Kasumi-1 (cell line): ENCODE data around the gene C19orf47.

Source experiments
- DNase-seq, 2 experiments: peaks; one replicate each; lab custom pipeline; 2025; lab: John Stamatoyannopoulos, UW

Gene C19orf47

GRCh38 chr19:40348125-40348913 is at the start of gene C19orf47, which contains the start of gene PLD3:
C19orf47 (minus strand) TSS chr19:40348397; CDS start chr19:40341857, 6,540 bp downstream.
PLD3 (plus strand) TSS chr19:40348695; CDS start chr19:40366484, 17,789 bp downstream.
- DNase-seq = peak; percentile 97 to 98

- DNase-seq = no peak
Measured at GRCh38 chr19:40397568-40397906, 49.3 kb upstream of the C19orf47 start.

- no peak for DNase-seq
Measured at GRCh38 chr19:40396886-40397567, 48.8 kb upstream of the C19orf47 start.

- DNase-seq = no peak
Measured at GRCh38 chr19:40395956-40396355, 47.8 kb upstream of the C19orf47 start.

- DNase-seq = no peak
Measured at GRCh38 chr19:40394816-40395210, 46.6 kb upstream of the C19orf47 start.

- DNase-seq = no peak
Measured at GRCh38 chr19:40393894-40394815, 46.0 kb upstream of the C19orf47 start.

GRCh38 chr19:40392894-40393517 is 44.8 kb upstream of the C19orf47 start:
- no peak for DNase-seq

GRCh38 chr19:40392123-40392522 is 43.9 kb upstream of the C19orf47 start:
- no peak for DNase-seq

- DNase-seq = no peak
Measured at GRCh38 chr19:40390084-40390742, 42.0 kb upstream of the C19orf47 start, which contains the start of gene HIPK4. HIPK4 (minus strand) TSS chr19:40390181; CDS start chr19:40389902, 279 bp downstream.

- DNase-seq = no peak
Measured at GRCh38 chr19:40389404-40390083, 41.3 kb upstream of the C19orf47 start.

GRCh38 chr19:40388481-40388880 is 40.3 kb upstream of the C19orf47 start:
- DNase-seq = no peak

GRCh38 chr19:40387155-40387554 is 39.0 kb upstream of the C19orf47 start:
- DNase-seq = no peak

GRCh38 chr19:40383668-40384248 is 35.6 kb upstream of the C19orf47 start:
- no peak for DNase-seq

- no peak for DNase-seq
Measured at GRCh38 chr19:40381321-40381720, 33.1 kb upstream of the C19orf47 start.

GRCh38 chr19:40380199-40381037 is 32.2 kb upstream of the C19orf47 start:
- DNase-seq = no peak

GRCh38 chr19:40379446-40380198 is 31.4 kb upstream of the C19orf47 start:
- DNase-seq = no peak

GRCh38 chr19:40378509-40378908 is 30.3 kb upstream of the C19orf47 start:
- no peak for DNase-seq

GRCh38 chr19:40377876-40378385 is 29.7 kb upstream of the C19orf47 start:
- no peak for DNase-seq
